ENCODE data around the gene SHROOM3. TPM values are rescaled to one million over a fixed set of nuclear protein-coding genes. Genes with fewer than 3 reads are reported as not detected.

The SHROOM3 gene
- total RNA-seq, 1 donor from 2014 or later: 62.0 TPM

- Histone ChIP-seq H3K9me3 (no peaks in the 10 kb centered on the region), H3K27ac (peak overlapping the region; percentile 44), H3K36me3 (peaks cover 16% of the 10 kb centered on the region), H3K4me3 (no peak overlapping the region), H3K27me3 (ENCODE audit: low read depth) (no peaks in the 10 kb centered on the region), H3K4me1 (peaks cover 23% of the 10 kb centered on the region)
- intact Hi-C loops (cut with DNase I): no loop called here
- DNase-seq (no peak), ATAC-seq (peak in 1 of 2 donors; percentile 4)
- TF ChIP-seq CTCF (IDR thresholded peaks at IDR 0.05): no peak
These were observed 274.7 kb downstream of the SHROOM3 start for GRCh38 chr4:76709772-76710090.

GRCh38 chr4:76712564-76712963, 277.5 kb downstream of the SHROOM3 start:
- intact Hi-C loops (cut with DNase I): no loop called here
- DNase-seq (no peak), ATAC-seq (no peak)

GRCh38 chr4:76714226-76714625, 279.2 kb downstream of the SHROOM3 start:
- DNase-seq: no peak
- Histone ChIP-seq H3K9me3 (no peaks in the 10 kb centered on the region), H3K27me3 (ENCODE audit: low read depth) (no peaks in the 10 kb centered on the region), H3K4me1 (peaks cover 9% of the 10 kb centered on the region), H3K36me3 (peaks cover 16% of the 10 kb centered on the region), H3K4me3 (no peak overlapping the region), H3K27ac (no peak overlapping the region)
- TF ChIP-seq CTCF (IDR thresholded peaks at IDR 0.05): no peak
- intact Hi-C loops (cut with DNase I): no loop called here
- ATAC-seq: peak; percentile 32 to 42

More at GRCh38 chr4:76712564-76712963, 277.5 kb downstream of the SHROOM3 start:
- Histone ChIP-seq H3K4me3 (no peak overlapping the region), H3K27me3 (ENCODE audit: low read depth) (no peaks in the 10 kb centered on the region), H3K36me3 (peaks cover 16% of the 10 kb centered on the region), H3K27ac (no peak overlapping the region), H3K9me3 (no peaks in the 10 kb centered on the region), H3K4me1 (peaks cover 13% of the 10 kb centered on the region)
- no peak for TF ChIP-seq CTCF (IDR thresholded peaks at IDR 0.05)

- ATAC-seq: no peak
- intact Hi-C loops (cut with DNase I): no loop called here
- no peak overlapping the region for H3K27ac ChIP-seq
These were observed 281.0 kb downstream of the SHROOM3 start for GRCh38 chr4:76716020-76716419.

GRCh38 chr4:76716658-76717057, 281.6 kb downstream of the SHROOM3 start:
- Histone ChIP-seq H3K4me3 (no peak overlapping the region), H3K4me1 (no peaks in the 10 kb centered on the region), H3K27ac (no peak overlapping the region), H3K36me3 (no peaks in the 10 kb centered on the region), H3K27me3 (ENCODE audit: low read depth) (no peaks in the 10 kb centered on the region), H3K9me3 (no peaks in the 10 kb centered on the region)
- no peak for TF ChIP-seq CTCF (IDR thresholded peaks at IDR 0.05)
- intact Hi-C loops (cut with DNase I): no loop called here
- no peak for ATAC-seq
- no peak for DNase-seq

More at GRCh38 chr4:76716020-76716419, 281.0 kb downstream of the SHROOM3 start:
- Histone ChIP-seq H3K4me3 (no peak overlapping the region), H3K4me1 (no peaks in the 10 kb centered on the region), H3K9me3 (no peaks in the 10 kb centered on the region), H3K27me3 (ENCODE audit: low read depth) (no peaks in the 10 kb centered on the region), H3K36me3 (peaks cover 5% of the 10 kb centered on the region)
- DNase-seq: no peak
- TF ChIP-seq CTCF (IDR thresholded peaks at IDR 0.05): no peak

GRCh38 chr4:76717431-76717830, 282.4 kb downstream of the SHROOM3 start:
- no peak for ATAC-seq
- H3K27ac ChIP-seq: no peak overlapping the region
- intact Hi-C loops (cut with DNase I): no loop called here
- H3K4me1 ChIP-seq: no peaks in the 10 kb centered on the region
- no peaks in the 10 kb centered on the region for H3K9me3 ChIP-seq
- H3K4me3 ChIP-seq: no peak overlapping the region
- no peaks in the 10 kb centered on the region for H3K27me3 ChIP-seq (ENCODE audit: low read depth)
- no peaks in the 10 kb centered on the region for H3K36me3 ChIP-seq
- no peak for TF ChIP-seq CTCF (IDR thresholded peaks at IDR 0.05)
- no peak for DNase-seq
